ENCODE measurements around the gene PLA2G6. TPM values are rescaled to one million over a fixed set of nuclear protein-coding genes. Genes with fewer than 3 reads are reported as not detected.
"Not testable (repeated sequence)": the region's sequence is repeated elsewhere in the genome, so short reads cannot be mapped to it uniquely, and the experiment has no call there.

The PLA2G6 gene
- total RNA-seq, 1 donor from 2014 or later, result 52.4 TPM

GRCh38 chr22:38153821-38154562 is 27.6 kb downstream of the PLA2G6 start:
- H3K9me3 ChIP-seq, result no peaks in the 10 kb centered on the region
- intact Hi-C loops (cut with DNase I), result no loop called here
- no peak overlapping the region for H3K27ac ChIP-seq
- H3K4me1 ChIP-seq, result no peaks in the 10 kb centered on the region
- H3K36me3 ChIP-seq, result no peaks in the 10 kb centered on the region
- no peak for TF ChIP-seq CTCF (IDR thresholded peaks at IDR 0.05)
- no peak overlapping the region for H3K4me3 ChIP-seq
- H3K27me3 ChIP-seq, result no peaks in the 10 kb centered on the region
- DNase-seq, result peak; percentile 27
- ATAC-seq, result no peak

- intact Hi-C loops (cut with DNase I), result no loop called here
These were observed 30.5 kb downstream of the PLA2G6 start for GRCh38 chr22:38151126-38151500.

GRCh38 chr22:38148245-38148644 is 33.4 kb downstream of the PLA2G6 start:
- DNase-seq (peak; percentile 23), ATAC-seq (no peak)
- Histone ChIP-seq H3K9me3 (no peaks in the 10 kb centered on the region), H3K4me1 (peaks cover 6% of the 10 kb centered on the region), H3K36me3 (no peaks in the 10 kb centered on the region), H3K27ac (no peak overlapping the region), H3K4me3 (no peak overlapping the region), H3K27me3 (no peaks in the 10 kb centered on the region)
- TF ChIP-seq CTCF (IDR thresholded peaks at IDR 0.05), result no peak
- intact Hi-C loops (cut with DNase I), result no loop called here

More at GRCh38 chr22:38151126-38151500, 30.5 kb downstream of the PLA2G6 start:
- Histone ChIP-seq H3K27ac (no peak overlapping the region), H3K4me1 (peaks cover 6% of the 10 kb centered on the region), H3K9me3 (no peaks in the 10 kb centered on the region), H3K4me3 (no peak overlapping the region), H3K27me3 (no peaks in the 10 kb centered on the region), H3K36me3 (no peaks in the 10 kb centered on the region)
- ATAC-seq (no peak), DNase-seq (peak; percentile 10)
- TF ChIP-seq CTCF (IDR thresholded peaks at IDR 0.05), result no peak

GRCh38 chr22:38146166-38146565 is 35.5 kb downstream of the PLA2G6 start:
- intact Hi-C loops (cut with DNase I); ATAC-seq: not testable (repeated sequence)

GRCh38 chr22:38144025-38144405 is 37.6 kb downstream of the PLA2G6 start:
- DNase-seq (peak; percentile 41), ATAC-seq (no peak)
- H3K27me3 ChIP-seq, result no peaks in the 10 kb centered on the region
- H3K27ac ChIP-seq, result no peak overlapping the region
- no peaks in the 10 kb centered on the region for H3K9me3 ChIP-seq
- H3K36me3 ChIP-seq, result no peaks in the 10 kb centered on the region
- H3K4me1 ChIP-seq, result peaks cover 6% of the 10 kb centered on the region
- intact Hi-C loops (cut with DNase I), result no loop called here
- TF ChIP-seq CTCF (IDR thresholded peaks at IDR 0.05), result no peak
- H3K4me3 ChIP-seq, result no peak overlapping the region

More at GRCh38 chr22:38146166-38146565, 35.5 kb downstream of the PLA2G6 start:
- not testable (repeated sequence) for H3K27me3 ChIP-seq, H3K36me3 ChIP-seq, H3K4me1 ChIP-seq, H3K9me3 ChIP-seq, H3K4me3 ChIP-seq, H3K27ac ChIP-seq
- peak; percentile 12 for DNase-seq

- DNase-seq (peak; percentile 37), ATAC-seq (no peak)
- H3K27me3 ChIP-seq, result no peaks in the 10 kb centered on the region
- no peak overlapping the region for H3K27ac ChIP-seq
- no peaks in the 10 kb centered on the region for H3K9me3 ChIP-seq
- no peaks in the 10 kb centered on the region for H3K36me3 ChIP-seq
- no peaks in the 10 kb centered on the region for H3K4me1 ChIP-seq
- H3K4me3 ChIP-seq, result no peak overlapping the region
- TF ChIP-seq CTCF (IDR thresholded peaks at IDR 0.05), result no peak
- intact Hi-C loops (cut with DNase I), result no loop called here
These were observed 39.0 kb downstream of the PLA2G6 start for GRCh38 chr22:38142606-38143005.

All from upper lobe of right lung (tissue), 1 donor.